Suprapubic skin (tissue), 4 donors: Measurements from ENCODE around the gene USP32.
"Not testable (repeated sequence)": the region's sequence is repeated elsewhere in the genome, so short reads cannot be mapped to it uniquely, and the experiment has no call there.

Experiments used
- EP300 ChIP-seq: sonication (generic); formaldehyde crosslinking; IDR thresholded peaks from one replicate; pipeline ENCODE4 v1.6.1; 2017; ENCODE audit warnings: antibody characterized with exemption
- POLR2A ChIP-seq, 2 donors: fragments of 450-650 bp; IDR thresholded peaks; one replicate each; pipeline ENCODE4 v1.6.1; 2017; ENCODE audit warnings: antibody characterized with exemption in 2 of 2, mild to moderate bottlenecking in 2 of 2, moderate library complexity in 2 of 2
- POLR2AphosphoS5 ChIP-seq, 3 donors: sonication (generic); formaldehyde crosslinking; IDR thresholded peaks; one replicate each; pipeline ENCODE4 v1.6.1; 2017; ENCODE audit warnings: antibody characterized with exemption in 3 of 3
- TF ChIP-seq, protein P1 (sequence below), 2 donors: fragments of 200-600 bp in 1 of 2; fragments of 450-650 bp in 1 of 2; sonication (generic) in 1 of 2; IDR thresholded peaks; one replicate each; pipeline ENCODE4 v1.5.1; 2016 to 2019; ENCODE audit warnings: antibody characterized with exemption in 2 of 2, mild to moderate bottlenecking in 1 of 2, moderate library complexity in 1 of 2

DNA sequence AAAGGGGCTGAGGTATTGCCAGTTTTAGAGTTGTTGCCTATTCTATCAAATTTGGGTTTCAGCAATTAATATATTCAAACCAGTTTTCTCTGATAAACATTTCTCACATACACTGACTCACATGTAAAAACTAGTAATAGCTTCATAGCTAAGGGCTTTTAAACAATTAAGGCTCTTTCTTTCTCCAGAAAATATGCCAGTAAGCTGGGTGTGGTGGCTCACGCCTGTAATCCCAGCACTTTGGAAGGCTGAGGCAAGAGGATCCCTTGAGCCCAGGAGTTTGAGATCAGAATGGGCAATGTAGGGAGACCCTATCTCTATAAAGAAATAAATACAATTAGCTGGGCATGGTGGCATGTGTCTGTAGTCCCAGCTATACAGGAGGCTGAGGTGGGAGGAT, 193.3 kb downstream of the USP32 start:
- TF ChIP-seq, protein P1, sequence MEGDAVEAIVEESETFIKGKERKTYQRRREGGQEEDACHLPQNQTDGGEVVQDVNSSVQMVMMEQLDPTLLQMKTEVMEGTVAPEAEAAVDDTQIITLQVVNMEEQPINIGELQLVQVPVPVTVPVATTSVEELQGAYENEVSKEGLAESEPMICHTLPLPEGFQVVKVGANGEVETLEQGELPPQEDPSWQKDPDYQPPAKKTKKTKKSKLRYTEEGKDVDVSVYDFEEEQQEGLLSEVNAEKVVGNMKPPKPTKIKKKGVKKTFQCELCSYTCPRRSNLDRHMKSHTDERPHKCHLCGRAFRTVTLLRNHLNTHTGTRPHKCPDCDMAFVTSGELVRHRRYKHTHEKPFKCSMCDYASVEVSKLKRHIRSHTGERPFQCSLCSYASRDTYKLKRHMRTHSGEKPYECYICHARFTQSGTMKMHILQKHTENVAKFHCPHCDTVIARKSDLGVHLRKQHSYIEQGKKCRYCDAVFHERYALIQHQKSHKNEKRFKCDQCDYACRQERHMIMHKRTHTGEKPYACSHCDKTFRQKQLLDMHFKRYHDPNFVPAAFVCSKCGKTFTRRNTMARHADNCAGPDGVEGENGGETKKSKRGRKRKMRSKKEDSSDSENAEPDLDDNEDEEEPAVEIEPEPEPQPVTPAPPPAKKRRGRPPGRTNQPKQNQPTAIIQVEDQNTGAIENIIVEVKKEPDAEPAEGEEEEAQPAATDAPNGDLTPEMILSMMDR (IDR thresholded peaks at IDR 0.05): not testable (repeated sequence)
- TF ChIP-seq EP300; POLR2A (IDR thresholded peaks at IDR 0.05); POLR2AphosphoS5 (IDR thresholded peaks at IDR 0.05): not testable (repeated sequence)
